ENCODE results near the gene DNAI2.

The DNAI2 gene

DNA sequence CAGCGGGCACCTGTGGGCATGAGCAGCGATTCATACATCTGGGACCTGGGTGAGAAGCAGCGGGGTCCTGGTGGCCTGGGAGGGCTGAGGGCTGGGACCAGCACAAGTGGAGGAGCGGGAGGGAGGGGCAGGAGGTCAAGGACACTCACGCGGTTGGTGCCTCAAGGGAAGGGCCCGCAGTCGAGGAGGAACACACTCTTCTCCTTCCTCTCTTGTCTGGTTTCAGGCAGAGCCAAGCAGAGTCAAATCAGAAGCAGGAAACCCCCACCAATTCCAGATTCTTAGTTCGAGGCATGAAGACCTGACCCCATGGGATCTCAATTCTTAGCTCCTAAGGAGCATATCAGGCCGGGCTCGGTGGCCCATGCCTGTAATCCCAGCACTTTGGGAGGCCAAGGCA lies 15.7 kb downstream of the DNAI2 start:
- H3F3A ChIP-seq (ENCODE audit: low read depth) = no peaks in the 10 kb centered on the region
- H3K79me2 ChIP-seq (ENCODE audit: insufficient read depth, low read length) = no peaks in the 10 kb centered on the region
- TF ChIP-seq, protein P1, sequence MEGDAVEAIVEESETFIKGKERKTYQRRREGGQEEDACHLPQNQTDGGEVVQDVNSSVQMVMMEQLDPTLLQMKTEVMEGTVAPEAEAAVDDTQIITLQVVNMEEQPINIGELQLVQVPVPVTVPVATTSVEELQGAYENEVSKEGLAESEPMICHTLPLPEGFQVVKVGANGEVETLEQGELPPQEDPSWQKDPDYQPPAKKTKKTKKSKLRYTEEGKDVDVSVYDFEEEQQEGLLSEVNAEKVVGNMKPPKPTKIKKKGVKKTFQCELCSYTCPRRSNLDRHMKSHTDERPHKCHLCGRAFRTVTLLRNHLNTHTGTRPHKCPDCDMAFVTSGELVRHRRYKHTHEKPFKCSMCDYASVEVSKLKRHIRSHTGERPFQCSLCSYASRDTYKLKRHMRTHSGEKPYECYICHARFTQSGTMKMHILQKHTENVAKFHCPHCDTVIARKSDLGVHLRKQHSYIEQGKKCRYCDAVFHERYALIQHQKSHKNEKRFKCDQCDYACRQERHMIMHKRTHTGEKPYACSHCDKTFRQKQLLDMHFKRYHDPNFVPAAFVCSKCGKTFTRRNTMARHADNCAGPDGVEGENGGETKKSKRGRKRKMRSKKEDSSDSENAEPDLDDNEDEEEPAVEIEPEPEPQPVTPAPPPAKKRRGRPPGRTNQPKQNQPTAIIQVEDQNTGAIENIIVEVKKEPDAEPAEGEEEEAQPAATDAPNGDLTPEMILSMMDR (conservative IDR thresholded peaks at IDR 0.05; ENCODE audit: low read length) = no peak
- TF ChIP-seq EZH2phosphoT487 (IDR thresholded peaks at IDR 0.05; ENCODE audit: borderline replicate concordance) = no peak
- H4K20me1 ChIP-seq (ENCODE audit: insufficient read depth, low read length, poor library complexity, severe bottlenecking) = no peaks in the 10 kb centered on the region
- H3K4me1 ChIP-seq (ENCODE audit: insufficient read depth, low read length, poor library complexity, severe bottlenecking) = no peaks in the 10 kb centered on the region
- no peak overlapping the region for H2AFZ ChIP-seq (ENCODE audit: low read length)
- no peak overlapping the region for H3K9ac ChIP-seq (ENCODE audit: low read depth, low read length, poor library complexity, severe bottlenecking)
- H3K36me3 ChIP-seq (ENCODE audit: insufficient read depth, low read length) = no peaks in the 10 kb centered on the region
- H3K4me2 ChIP-seq (ENCODE audit: low read depth, low read length, poor library complexity, severe bottlenecking) = no peak overlapping the region
- H3K9me2 ChIP-seq (replicated peaks; ENCODE audit: low read depth, low read length) = no peaks in the 10 kb centered on the region
- no peaks in the 10 kb centered on the region for H3K9me3 ChIP-seq (ENCODE audit: insufficient read depth, low read depth, low read length)
- peaks cover 20% of the 10 kb centered on the region for H3K27me3 ChIP-seq (ENCODE audit: insufficient read depth, low read length, poor library complexity, severe bottlenecking)
- no peak overlapping the region for H3K4me3 ChIP-seq (ENCODE audit: low read length, poor library complexity, severe bottlenecking)

DNA sequence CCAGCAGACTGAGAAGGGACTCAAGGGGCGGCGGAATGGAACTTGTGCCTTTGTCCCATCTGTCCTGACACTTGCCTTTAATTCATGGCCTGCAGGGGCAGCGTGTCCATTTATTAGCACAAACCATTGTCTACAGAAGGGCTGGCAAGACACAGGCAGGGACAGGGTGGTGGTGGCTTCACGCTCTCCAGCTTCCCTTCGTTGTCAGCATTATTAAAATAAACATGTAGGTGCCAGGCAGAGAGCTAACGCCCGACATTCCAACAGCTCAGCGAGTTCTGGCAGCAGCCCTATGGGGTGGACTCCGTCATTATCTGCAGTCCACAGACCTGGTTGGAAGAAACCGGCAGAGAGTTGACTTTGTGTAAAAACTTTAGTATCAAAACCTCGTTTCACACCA lies 16.3 kb downstream of the DNAI2 start:
- Histone ChIP-seq H3K4me3 (ENCODE audit: low read length, poor library complexity, severe bottlenecking) (no peak overlapping the region), H3K9me3 (ENCODE audit: insufficient read depth, low read depth, low read length) (no peaks in the 10 kb centered on the region), H3K4me1 (ENCODE audit: insufficient read depth, low read length, poor library complexity, severe bottlenecking) (no peaks in the 10 kb centered on the region), H4K20me1 (ENCODE audit: insufficient read depth, low read length, poor library complexity, severe bottlenecking) (no peaks in the 10 kb centered on the region), H3K9ac (ENCODE audit: low read depth, low read length, poor library complexity, severe bottlenecking) (no peak overlapping the region), H3K27me3 (ENCODE audit: insufficient read depth, low read length, poor library complexity, severe bottlenecking) (peaks cover 20% of the 10 kb centered on the region), H3K4me2 (ENCODE audit: low read depth, low read length, poor library complexity, severe bottlenecking) (no peak overlapping the region), H2AFZ (ENCODE audit: low read length) (no peak overlapping the region), H3F3A (ENCODE audit: low read depth) (no peaks in the 10 kb centered on the region), H3K9me2 (replicated peaks; ENCODE audit: low read depth, low read length) (no peaks in the 10 kb centered on the region), H3K36me3 (ENCODE audit: insufficient read depth, low read length) (no peaks in the 10 kb centered on the region), H3K79me2 (ENCODE audit: insufficient read depth, low read length) (no peaks in the 10 kb centered on the region)
- TF ChIP-seq, protein P1 (conservative IDR thresholded peaks at IDR 0.05; ENCODE audit: low read length) = no peak
- no peak for TF ChIP-seq EZH2phosphoT487 (IDR thresholded peaks at IDR 0.05; ENCODE audit: borderline replicate concordance)

DNA sequence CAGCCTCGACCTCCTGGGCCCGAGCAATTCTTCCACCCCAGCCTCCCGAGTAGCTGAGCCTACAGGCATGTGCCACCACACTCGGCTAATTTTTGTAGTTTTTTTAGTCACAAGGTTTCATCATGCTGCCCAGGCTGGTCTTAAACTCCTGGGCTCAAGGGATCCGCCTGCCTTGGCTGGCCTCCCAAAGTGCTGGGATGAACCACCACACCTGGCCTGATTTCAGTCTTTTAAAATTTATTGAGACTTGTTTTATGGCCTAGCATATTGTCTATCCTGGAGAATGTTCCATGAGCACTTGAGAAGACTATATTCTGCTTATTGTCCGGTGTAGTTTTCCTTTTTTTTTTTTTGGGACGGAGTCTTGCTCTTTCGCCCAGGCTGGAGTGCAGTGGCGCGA lies 18.5 kb downstream of the DNAI2 start:
- Histone ChIP-seq H3K36me3 (ENCODE audit: insufficient read depth, low read length) (no peaks in the 10 kb centered on the region), H3K9me2 (replicated peaks; ENCODE audit: low read depth, low read length) (no peaks in the 10 kb centered on the region), H3K4me1 (ENCODE audit: insufficient read depth, low read length, poor library complexity, severe bottlenecking) (peaks cover 3% of the 10 kb centered on the region), H3K9me3 (ENCODE audit: insufficient read depth, low read depth, low read length) (no peaks in the 10 kb centered on the region), H3K4me3 (ENCODE audit: low read length, poor library complexity, severe bottlenecking) (no peak overlapping the region), H4K20me1 (ENCODE audit: insufficient read depth, low read length, poor library complexity, severe bottlenecking) (no peaks in the 10 kb centered on the region), H3K4me2 (ENCODE audit: low read depth, low read length, poor library complexity, severe bottlenecking) (no peak overlapping the region), H3F3A (ENCODE audit: low read depth) (no peaks in the 10 kb centered on the region), H3K79me2 (ENCODE audit: insufficient read depth, low read length) (no peaks in the 10 kb centered on the region), H2AFZ (ENCODE audit: low read length) (no peak overlapping the region), H3K9ac (ENCODE audit: low read depth, low read length, poor library complexity, severe bottlenecking) (no peak overlapping the region), H3K27me3 (ENCODE audit: insufficient read depth, low read length, poor library complexity, severe bottlenecking) (peaks cover 20% of the 10 kb centered on the region)
- TF ChIP-seq, protein P1 (conservative IDR thresholded peaks at IDR 0.05; ENCODE audit: low read length) = no peak
- TF ChIP-seq EZH2phosphoT487 (IDR thresholded peaks at IDR 0.05; ENCODE audit: borderline replicate concordance) = no peak

All from Loucy (cell line).